Uterus (tissue), 2 donors: ENCODE results near the gene SH3PXD2A.

Experiments
- CTCF ChIP-seq, 4 experiments: fragments of 200-600 bp in 2 of 4; fragments of 450-650 bp in 2 of 4; sonication (generic) in 2 of 4; IDR thresholded peaks; one replicate each; pipeline ENCODE4 v1.5.1; 2016 to 2019; ENCODE audit warnings: antibody characterized with exemption in 4 of 4, mild to moderate bottlenecking in 2 of 4, moderate library complexity in 1 of 4
- POLR2A ChIP-seq, 2 donors: fragments of 450-650 bp; IDR thresholded peaks; one replicate each; pipeline ENCODE4 v1.6.1; 2016; ENCODE audit warnings: antibody characterized with exemption in 2 of 2, mild to moderate bottlenecking in 1 of 2, moderate library complexity in 1 of 2

- TF ChIP-seq CTCF (IDR thresholded peaks at IDR 0.05) (no peak), POLR2A (IDR thresholded peaks at IDR 0.05) (no peak)
Observed at GRCh38 chr10:103757531-103758293, 97.7 kb downstream of the SH3PXD2A start.
